DOHH2 (cell line): Measurements from ENCODE around the gene DSP.

ENCODE experiments used
- CTCF ChIP-seq: fragments of 200-600 bp; sonication (generic); IDR thresholded peaks from one replicate; pipeline ENCODE4 v1.5.1; 2014; ENCODE audit warnings: antibody characterized with exemption, mild to moderate bottlenecking, low read depth, low read length; ENCODE audit not compliant: poor library complexity, severe bottlenecking
- EZH2phosphoT487 ChIP-seq: fragments of 200-600 bp; sonication (generic); IDR thresholded peaks from 2 replicates; pipeline ENCODE4 v1.6.1; 2017; ENCODE audit warnings: borderline replicate concordance, mild to moderate bottlenecking, antibody characterized with exemption, low read length, moderate library complexity, mixed read lengths

- no peak for TF ChIP-seq CTCF
- no peak for TF ChIP-seq EZH2phosphoT487
Observed at GRCh38 chr6:7630792-7631191, 89.3 kb downstream of the DSP start.
